Kidney (tissue), 14 donors: ENCODE data around the gene TBC1D8. TPM values are rescaled to one million over a fixed set of nuclear protein-coding genes. Genes with fewer than 3 reads are reported as not detected.
A peak's percentile ranks its signal among the peaks of the same experiment; 100 is the strongest.

Experiments used
- DNase-seq, 5 donors: peaks; one replicate each; pipeline ENCODE4 v3.0.0-alpha.2; 2013 to 2020
- FAIRE-seq: peaks from 2 replicates; lab custom pipeline; 2012; peaks lifted over from hg19 to GRCh38; lab: Jason Lieb, UNC
- H3K27ac ChIP-seq, 2 donors: one replicate each; pipeline ENCODE4 v1.7.0; 2013; ENCODE audit warnings: low read depth in 2 of 2, low read length in 2 of 2, inconsistent platforms in 1 of 2
- H3K27me3 ChIP-seq: one replicate; pipeline ENCODE4 v1.7.1; 2013; ENCODE audit warnings: low read length, inconsistent platforms; ENCODE audit not compliant: control insufficient read depth, insufficient read depth
- H3K36me3 ChIP-seq, 3 donors: one replicate each; pipeline versions ENCODE4 v1.7.0 to v1.7.1; 2013; ENCODE audit warnings: low read length in 3 of 3, control low read depth in 1 of 3, inconsistent platforms in 1 of 3; ENCODE audit not compliant: insufficient read depth in 3 of 3, control insufficient read depth in 2 of 3
- H3K4me1 ChIP-seq, 3 donors: one replicate each; pipeline versions ENCODE4 v1.7.0 to v1.7.1; 2013; ENCODE audit warnings: low read length in 3 of 3, inconsistent platforms in 1 of 3, low read depth in 1 of 3; ENCODE audit not compliant: control insufficient read depth in 2 of 3, insufficient read depth in 2 of 3
- H3K4me3 ChIP-seq, 3 donors: one replicate each; pipeline versions ENCODE4 v1.7.0 to v1.8.1; 2013; ENCODE audit warnings: low read length in 3 of 3, control low read depth in 1 of 3, inconsistent platforms in 1 of 3
- H3K9ac ChIP-seq, 3 donors: one replicate each; pipeline versions ENCODE4 v1.7.0 to v1.7.1; 2013; ENCODE audit warnings: low read length in 3 of 3, control low read depth in 1 of 3, inconsistent platforms in 1 of 3
- H3K9me3 ChIP-seq, 3 donors: one replicate each; pipeline versions ENCODE4 v1.7.0 to v1.7.1; 2013; ENCODE audit warnings: low read length in 3 of 3, control low read depth in 1 of 3, inconsistent platforms in 1 of 3; ENCODE audit not compliant: control insufficient read depth in 2 of 3, insufficient read depth in 1 of 3
- CTCF ChIP-seq: IDR thresholded peaks from 3 replicates; pipeline ENCODE4 v1.5.1; 2012; ENCODE audit warnings: mild to moderate bottlenecking, moderate library complexity, borderline replicate concordance; ENCODE audit not compliant: insufficient read depth; ENCODE audit errors: extremely low read depth
- intact Hi-C: fragments of 100-400 bp; cut with DNase I; formaldehyde crosslinking; loops from one replicate; pipeline ENCODE4 v1.11.1; 2022
- polyA plus RNA-seq: library from polyadenylated mRNA; stranded (reverse); fragments of 350-450 nt; fragmentation: Illumina TruSeq; extraction: RNeasy Lipid Tissue Mini Kit (QIAGEN cat#74804); gene quantifications from one replicate; pipeline ENCODE4 v1.2.3, GENCODE V29; 2014; ENCODE audit warnings: low read depth, low replicate concordance; ENCODE audit not compliant: insufficient read depth
- total RNA-seq: library from RNA; stranded (reverse); fragmentation: NEBNext Ultra II Directional; extraction: Animal tissue kit (Norgen Biotek cat#: 25700); gene quantifications from one replicate; pipeline ENCODE4 v1.2.1, GENCODE V29; 2021
- donor health status: control.
- donor health status: control.
- donor health status: control.
- donor health status: control.
- donor health status: control.
- donor health status: DM: yes; HTN: yes; CAD: no.
- donor health status: Normal renal cell carcinoma (clear cell type).

The TBC1D8 gene
- total and polyA plus RNA-seq, 2 donors from 2014 or later = 7.4 to 47.9 TPM

DNA sequence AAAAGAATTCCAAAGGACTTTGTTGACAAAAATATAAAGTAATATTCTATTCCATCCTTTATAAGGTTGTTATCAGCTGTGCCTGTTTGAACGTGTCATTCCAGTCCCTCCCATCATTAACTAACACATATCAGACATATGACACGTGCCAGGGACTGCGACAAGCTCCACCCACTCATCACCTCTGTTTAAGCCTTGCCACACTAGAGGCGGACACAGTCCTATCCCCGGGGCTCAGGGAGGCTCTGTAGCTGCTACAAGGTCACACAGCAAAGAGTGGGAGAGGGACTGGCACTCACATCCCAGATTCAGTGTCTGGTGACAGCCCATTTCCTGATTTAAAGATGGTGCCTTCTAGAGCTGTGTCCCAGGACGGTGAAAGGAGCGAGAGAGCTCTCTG, 30.0 kb downstream of the TBC1D8 start:
- DNase-seq = no peak

DNA sequence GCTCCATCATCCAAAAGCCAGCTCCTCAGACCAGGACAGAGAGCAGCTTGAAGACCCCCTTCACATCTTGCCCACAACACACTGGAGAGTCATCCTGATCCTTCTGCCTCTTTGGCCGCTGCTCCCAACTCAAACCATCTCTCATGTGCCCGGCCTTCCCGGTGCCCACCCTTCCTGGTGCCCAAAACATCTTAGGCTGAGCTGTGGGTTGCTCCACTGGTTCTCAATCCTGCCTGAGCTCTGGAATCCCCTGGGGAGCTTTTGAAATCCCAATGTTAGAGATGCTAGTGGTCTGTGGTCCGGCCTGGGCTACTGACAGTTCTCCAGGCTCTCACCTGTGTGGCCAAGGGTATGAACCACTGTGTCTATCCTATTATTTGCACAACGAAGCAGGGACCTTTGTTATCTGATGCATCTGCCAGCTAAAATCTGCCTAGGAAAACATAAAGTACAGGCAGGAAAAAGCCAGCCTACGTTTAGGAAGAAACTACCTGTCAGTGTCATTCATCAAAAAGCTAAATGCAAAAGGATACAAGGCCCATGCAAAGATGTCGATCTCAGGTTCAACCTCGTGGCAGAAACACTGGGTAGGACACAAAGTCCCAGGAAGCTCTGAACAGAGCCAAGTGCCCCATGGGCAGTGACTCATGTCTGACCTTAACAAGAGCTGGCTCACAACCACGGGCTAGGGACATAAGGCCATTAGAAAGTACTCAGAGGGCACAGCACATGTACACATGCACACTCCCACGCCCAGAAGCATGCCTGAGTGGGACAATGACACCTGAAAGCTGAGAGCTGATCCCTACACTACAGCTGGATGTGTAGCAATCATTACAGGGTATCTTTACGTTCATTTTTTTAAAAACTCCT, 30.8 kb downstream of the TBC1D8 start:
- peak; percentile 61 to 91 (median 78) for DNase-seq
- peak overlapping the region; percentile 65 to 69 for H3K27ac ChIP-seq
- no peak for TF ChIP-seq CTCF
- H3K9ac ChIP-seq = peak overlapping the region in 1 of 3 donors; percentile 54
- peaks cover 10 to 39% (median 31%) of the 10 kb centered on the region in 3 donors for H3K4me1 ChIP-seq
- FAIRE-seq = no peak
- H3K27me3 ChIP-seq = no peaks in the 10 kb centered on the region
- no peaks in the 10 kb centered on the region for H3K36me3 ChIP-seq
- intact Hi-C loops = no loop called here
- H3K9me3 ChIP-seq = no peaks in the 10 kb centered on the region
- no peak overlapping the region for H3K4me3 ChIP-seq

More for the DNA sequence above, 30.0 kb downstream of the TBC1D8 start:
- peaks cover 10 to 47% (median 38%) of the 10 kb centered on the region in 3 donors for H3K4me1 ChIP-seq
- H3K27me3 ChIP-seq = no peaks in the 10 kb centered on the region
- peak overlapping the region; percentile 59 to 73 for H3K27ac ChIP-seq
- peak overlapping the region in 1 of 3 donors; percentile 42 for H3K9ac ChIP-seq
- FAIRE-seq = no peak
- H3K9me3 ChIP-seq = no peaks in the 10 kb centered on the region
- intact Hi-C loops = no loop called here
- TF ChIP-seq CTCF = no peak
- no peaks in the 10 kb centered on the region for H3K36me3 ChIP-seq
- H3K4me3 ChIP-seq = no peak overlapping the region

DNA sequence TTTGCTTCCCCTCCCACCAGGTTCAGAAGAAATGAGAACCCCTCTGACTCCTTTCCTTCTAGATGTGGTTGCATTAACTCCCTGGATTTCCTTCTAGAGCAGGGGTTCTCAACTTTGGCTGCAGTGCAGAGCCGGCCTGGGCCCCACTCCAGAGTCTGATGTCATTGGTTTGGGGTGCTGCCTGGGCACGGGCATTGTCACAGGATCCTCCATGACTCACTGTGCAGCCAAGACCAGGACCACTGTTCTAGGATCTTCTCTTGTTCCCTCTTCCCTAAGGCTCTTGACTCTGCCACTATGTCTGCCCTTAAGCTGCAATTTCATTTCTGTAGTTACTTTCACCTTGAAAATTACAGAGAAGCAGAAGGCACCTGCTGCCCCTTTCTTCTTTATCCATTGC, 31.8 kb downstream of the TBC1D8 start:
- H3K36me3 ChIP-seq = no peaks in the 10 kb centered on the region
- FAIRE-seq (no peak), DNase-seq (no peak)
- H3K27me3 ChIP-seq = no peaks in the 10 kb centered on the region
- no peak overlapping the region for H3K4me3 ChIP-seq
- H3K9ac ChIP-seq = no peak overlapping the region
- H3K27ac ChIP-seq = peak overlapping the region; percentile 65 to 69
- H3K4me1 ChIP-seq = peaks cover 4 to 34% (median 21%) of the 10 kb centered on the region in 3 donors
- intact Hi-C loops = no loop called here
- no peaks in the 10 kb centered on the region for H3K9me3 ChIP-seq
- no peak for TF ChIP-seq CTCF
